Activated CD4-positive, alpha-beta T cell treated with anti-CD3 and anti-CD28 coated beads, Interleukin-2, amount 50 U/mL, for 16 hours (primary cell): ENCODE data around the gene ZBTB16.

Source experiments
- DNase-seq: peaks from one replicate; pipeline ENCODE4 v3.0.0-alpha.2; 2020

The ZBTB16 gene

GRCh38 chr11:114059278-114059983 lies at the start of gene ZBTB16:
Gene ZBTB16 (plus strand): TSS chr11:114059711. CDS start chr11:114063301, 3,590 bp downstream.
- DNase-seq, result peak; percentile 41

GRCh38 chr11:114010931-114011330 lies 48.6 kb upstream of the ZBTB16 start:
- DNase-seq, result no peak

GRCh38 chr11:114011443-114011842 lies 48.1 kb upstream of the ZBTB16 start:
- DNase-seq, result no peak

- DNase-seq, result no peak
Observed at GRCh38 chr11:114015117-114015516, 44.4 kb upstream of the ZBTB16 start.

- no peak for DNase-seq
Observed at GRCh38 chr11:114016986-114017385, 42.5 kb upstream of the ZBTB16 start.

GRCh38 chr11:114017723-114018122 lies 41.8 kb upstream of the ZBTB16 start:
- DNase-seq, result no peak

GRCh38 chr11:114019046-114019445 lies 40.5 kb upstream of the ZBTB16 start:
- DNase-seq, result no peak

- DNase-seq, result no peak
Observed at GRCh38 chr11:114019574-114019973, 39.9 kb upstream of the ZBTB16 start.

- DNase-seq, result no peak
Observed at GRCh38 chr11:114025329-114025907, 34.1 kb upstream of the ZBTB16 start.

GRCh38 chr11:114026355-114026754 lies 33.2 kb upstream of the ZBTB16 start:
- DNase-seq, result peak; percentile 6

- no peak for DNase-seq
Observed at GRCh38 chr11:114027391-114027790, 32.1 kb upstream of the ZBTB16 start.

- DNase-seq, result no peak
Observed at GRCh38 chr11:114027926-114028325, 31.6 kb upstream of the ZBTB16 start.

- no peak for DNase-seq
Observed at GRCh38 chr11:114031246-114031966, 28.1 kb upstream of the ZBTB16 start.

- DNase-seq, result no peak
Observed at GRCh38 chr11:114031967-114032320, 27.6 kb upstream of the ZBTB16 start.

- DNase-seq, result no peak
Observed at GRCh38 chr11:114033066-114033465, 26.4 kb upstream of the ZBTB16 start.

GRCh38 chr11:114033572-114033971 lies 25.9 kb upstream of the ZBTB16 start:
- DNase-seq, result no peak

- no peak for DNase-seq
Observed at GRCh38 chr11:114034956-114035355, 24.6 kb upstream of the ZBTB16 start.

GRCh38 chr11:114036147-114036811 lies 23.2 kb upstream of the ZBTB16 start:
- DNase-seq, result peak; percentile 47

GRCh38 chr11:114036958-114037357 lies 22.6 kb upstream of the ZBTB16 start:
- DNase-seq, result no peak

- DNase-seq, result no peak
Observed at GRCh38 chr11:114039551-114039950, 20.0 kb upstream of the ZBTB16 start.

GRCh38 chr11:114040706-114041211 lies 18.8 kb upstream of the ZBTB16 start:
- DNase-seq, result no peak

GRCh38 chr11:114042234-114042633 lies 17.3 kb upstream of the ZBTB16 start:
- no peak for DNase-seq
